Measurements from ENCODE around the gene ERBB4.

DNA sequence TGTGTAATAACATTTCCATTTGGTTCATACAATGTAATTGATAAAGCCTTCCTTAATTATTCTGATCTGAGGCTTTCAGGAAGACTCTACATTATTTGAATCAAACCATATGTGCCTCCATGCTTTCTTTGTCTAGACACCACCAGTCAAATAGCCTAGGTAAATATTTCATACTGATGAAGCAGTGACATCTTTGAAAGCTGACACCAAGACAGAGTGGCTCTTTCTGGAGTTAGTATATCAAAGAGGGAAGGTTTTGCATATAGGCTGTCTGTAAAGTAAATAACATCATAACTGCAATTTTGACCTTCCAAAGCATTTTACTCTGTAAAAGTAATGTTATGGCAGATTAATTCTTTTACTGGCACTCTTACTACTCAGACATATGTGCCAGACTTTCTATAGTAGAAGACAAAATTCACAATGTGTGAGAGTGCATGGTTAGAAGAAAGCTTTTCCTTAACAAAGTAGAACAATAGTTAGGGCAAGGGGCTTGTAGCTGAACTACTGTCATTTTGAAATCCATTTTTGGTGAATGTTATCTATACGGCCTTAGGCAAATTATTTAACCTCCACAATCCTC lies 177.3 kb downstream of the ERBB4 start:
- TF ChIP-seq, protein P1, sequence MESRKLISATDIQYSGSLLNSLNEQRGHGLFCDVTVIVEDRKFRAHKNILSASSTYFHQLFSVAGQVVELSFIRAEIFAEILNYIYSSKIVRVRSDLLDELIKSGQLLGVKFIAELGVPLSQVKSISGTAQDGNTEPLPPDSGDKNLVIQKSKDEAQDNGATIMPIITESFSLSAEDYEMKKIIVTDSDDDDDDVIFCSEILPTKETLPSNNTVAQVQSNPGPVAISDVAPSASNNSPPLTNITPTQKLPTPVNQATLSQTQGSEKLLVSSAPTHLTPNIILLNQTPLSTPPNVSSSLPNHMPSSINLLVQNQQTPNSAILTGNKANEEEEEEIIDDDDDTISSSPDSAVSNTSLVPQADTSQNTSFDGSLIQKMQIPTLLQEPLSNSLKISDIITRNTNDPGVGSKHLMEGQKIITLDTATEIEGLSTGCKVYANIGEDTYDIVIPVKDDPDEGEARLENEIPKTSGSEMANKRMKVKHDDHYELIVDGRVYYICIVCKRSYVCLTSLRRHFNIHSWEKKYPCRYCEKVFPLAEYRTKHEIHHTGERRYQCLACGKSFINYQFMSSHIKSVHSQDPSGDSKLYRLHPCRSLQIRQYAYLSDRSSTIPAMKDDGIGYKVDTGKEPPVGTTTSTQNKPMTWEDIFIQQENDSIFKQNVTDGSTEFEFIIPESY (IDR thresholded peaks at IDR 0.05): no peak
- no peak for TF ChIP-seq MYC (IDR thresholded peaks at IDR 0.05; ENCODE audit: insufficient read depth, insufficient read length, insufficient replicate concordance, low read length, severe bottlenecking)
- TF ChIP-seq, protein P2, sequence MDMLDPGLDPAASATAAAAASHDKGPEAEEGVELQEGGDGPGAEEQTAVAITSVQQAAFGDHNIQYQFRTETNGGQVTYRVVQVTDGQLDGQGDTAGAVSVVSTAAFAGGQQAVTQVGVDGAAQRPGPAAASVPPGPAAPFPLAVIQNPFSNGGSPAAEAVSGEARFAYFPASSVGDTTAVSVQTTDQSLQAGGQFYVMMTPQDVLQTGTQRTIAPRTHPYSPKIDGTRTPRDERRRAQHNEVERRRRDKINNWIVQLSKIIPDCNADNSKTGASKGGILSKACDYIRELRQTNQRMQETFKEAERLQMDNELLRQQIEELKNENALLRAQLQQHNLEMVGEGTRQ (IDR thresholded peaks at IDR 0.05; ENCODE audit: borderline replicate concordance, low read depth, low read length): no peak
